ENCODE measurements around the gene ATXN1L.

- TF ChIP-seq ZNF274 (IDR thresholded peaks at IDR 0.05; ENCODE audit: low read depth, low read length): no peak
- no peak for TF ChIP-seq SUZ12 (IDR thresholded peaks at IDR 0.05; ENCODE audit: extremely low read depth, insufficient read depth, insufficient read length)
- no peak for TF ChIP-seq YY1 (IDR thresholded peaks at IDR 0.05; ENCODE audit: insufficient read depth, insufficient read length)
Measured at GRCh38 chr16:71865173-71865863, 19.5 kb downstream of the ATXN1L start.
